Measurements from ENCODE around the gene FGGY.

FGGY gene

GRCh38 chr1:59399642-59400041 is 102.7 kb downstream of the FGGY start:
- no peak overlapping the region for H3K4me3 ChIP-seq (ENCODE audit: low read depth, low read length)
- no peak for DNase-seq (ENCODE audit: low read depth)

GRCh38 chr1:59401581-59401980 is 104.7 kb downstream of the FGGY start:
- H3K4me3 ChIP-seq (ENCODE audit: low read depth, low read length) = no peak overlapping the region
- DNase-seq (ENCODE audit: low read depth) = no peak

- no peak for DNase-seq (ENCODE audit: low read depth)
- no peak overlapping the region for H3K4me3 ChIP-seq (ENCODE audit: low read depth, low read length)
Observed at GRCh38 chr1:59404796-59405195, 107.9 kb downstream of the FGGY start.

GRCh38 chr1:59406437-59407164 is 109.7 kb downstream of the FGGY start:
- DNase-seq (ENCODE audit: low read depth) = no peak

GRCh38 chr1:59408608-59409240 is 111.8 kb downstream of the FGGY start:
- no peak overlapping the region for H3K4me3 ChIP-seq (ENCODE audit: low read depth, low read length)
- no peak for DNase-seq (ENCODE audit: low read depth)

More at GRCh38 chr1:59406437-59407164, 109.7 kb downstream of the FGGY start:
- H3K4me3 ChIP-seq (ENCODE audit: low read depth, low read length) = no peak overlapping the region

- H3K4me3 ChIP-seq (ENCODE audit: low read depth, low read length) = no peak overlapping the region
- no peak for DNase-seq (ENCODE audit: low read depth)
Observed at GRCh38 chr1:59409549-59409948, 112.7 kb downstream of the FGGY start.

GRCh38 chr1:59409986-59410385 is 113.1 kb downstream of the FGGY start:
- DNase-seq (ENCODE audit: low read depth) = no peak
- no peak overlapping the region for H3K4me3 ChIP-seq (ENCODE audit: low read depth, low read length)

GRCh38 chr1:59410457-59410856 is 113.6 kb downstream of the FGGY start:
- DNase-seq (ENCODE audit: low read depth) = no peak
- H3K4me3 ChIP-seq (ENCODE audit: low read depth, low read length) = no peak overlapping the region

GRCh38 chr1:59411147-59411546 is 114.3 kb downstream of the FGGY start:
- no peak for DNase-seq (ENCODE audit: low read depth)
- no peak overlapping the region for H3K4me3 ChIP-seq (ENCODE audit: low read depth, low read length)

- DNase-seq (ENCODE audit: low read depth) = no peak
Observed at GRCh38 chr1:59412718-59413326, 115.9 kb downstream of the FGGY start.

GRCh38 chr1:59413327-59413720 is 116.4 kb downstream of the FGGY start:
- no peak for DNase-seq (ENCODE audit: low read depth)
- no peak overlapping the region for H3K4me3 ChIP-seq (ENCODE audit: low read depth, low read length)

More at GRCh38 chr1:59412718-59413326, 115.9 kb downstream of the FGGY start:
- no peak overlapping the region for H3K4me3 ChIP-seq (ENCODE audit: low read depth, low read length)

- H3K4me3 ChIP-seq (ENCODE audit: low read depth, low read length) = no peak overlapping the region
- DNase-seq (ENCODE audit: low read depth) = peak; percentile 47
Observed at GRCh38 chr1:59414406-59415133, 117.7 kb downstream of the FGGY start.

- no peak for DNase-seq (ENCODE audit: low read depth)
- no peak overlapping the region for H3K4me3 ChIP-seq (ENCODE audit: low read depth, low read length)
Observed at GRCh38 chr1:59415286-59415850, 118.5 kb downstream of the FGGY start.

GRCh38 chr1:59415881-59416280 is 119.0 kb downstream of the FGGY start:
- no peak for DNase-seq (ENCODE audit: low read depth)
- no peak overlapping the region for H3K4me3 ChIP-seq (ENCODE audit: low read depth, low read length)

- no peak for DNase-seq (ENCODE audit: low read depth)
- H3K4me3 ChIP-seq (ENCODE audit: low read depth, low read length) = no peak overlapping the region
Observed at GRCh38 chr1:59417406-59417805, 120.5 kb downstream of the FGGY start.

- no peak for DNase-seq (ENCODE audit: low read depth)
- H3K4me3 ChIP-seq (ENCODE audit: low read depth, low read length) = no peak overlapping the region
Observed at GRCh38 chr1:59418363-59419144, 121.7 kb downstream of the FGGY start.

GRCh38 chr1:59419361-59420140 is 122.7 kb downstream of the FGGY start:
- H3K4me3 ChIP-seq (ENCODE audit: low read depth, low read length) = no peak overlapping the region
- no peak for DNase-seq (ENCODE audit: low read depth)

GRCh38 chr1:59421232-59421920 is 124.5 kb downstream of the FGGY start:
- no peak for DNase-seq (ENCODE audit: low read depth)
- H3K4me3 ChIP-seq (ENCODE audit: low read depth, low read length) = no peak overlapping the region
